Breast epithelium (tissue), 4 donors: ENCODE data around the gene SPIN4. TPM values are rescaled to one million over a fixed set of nuclear protein-coding genes. Genes with fewer than 3 reads are reported as not detected.

ENCODE experiments used
- DNase-seq, 2 donors: peaks; one replicate each; pipeline ENCODE4 v3.0.0-alpha.2; 2019; ENCODE audit warnings: low spot score in 2 of 2
- H3K27ac ChIP-seq, 2 donors: fragments of 200-600 bp; sonication (generic) in 1 of 2; one replicate each; pipeline ENCODE4 v1.5.1; 2016 to 2019; ENCODE audit warnings: mild to moderate bottlenecking in 1 of 2
- H3K27me3 ChIP-seq, 2 donors: fragments of 200-600 bp; sonication (generic) in 1 of 2; one replicate each; pipeline versions ENCODE4 v1.5.1 to v1.6.0; 2017 to 2019; ENCODE audit warnings: control low read depth in 1 of 2, mild to moderate bottlenecking in 1 of 2
- H3K36me3 ChIP-seq: fragments of 200-600 bp; one replicate; pipeline ENCODE4 v1.5.1; 2019
- H3K4me1 ChIP-seq, 2 donors: fragments of 200-600 bp; sonication (generic); one replicate each; pipeline ENCODE4 v1.5.1; 2016 to 2019; ENCODE audit warnings: control low read depth in 1 of 2
- H3K4me3 ChIP-seq, 3 donors: fragments of 200-600 bp; sonication (generic); 1 replicate in 2 of 3; 2 replicates in 1 of 3; pipeline ENCODE4 v1.5.1; 2016 to 2019; ENCODE audit warnings: mild to moderate bottlenecking in 3 of 3, moderate library complexity in 2 of 3
- H3K9me3 ChIP-seq, 2 donors: fragments of 200-600 bp; sonication (generic) in 1 of 2; one replicate each; pipeline ENCODE4 v1.5.1; 2016 to 2019; ENCODE audit warnings: control low read depth in 1 of 2
- CTCF ChIP-seq, 3 donors: fragments of 450-650 bp; IDR thresholded peaks; one replicate each; pipeline ENCODE4 v1.5.1; 2016 to 2017; ENCODE audit warnings: antibody characterized with exemption in 3 of 3, mild to moderate bottlenecking in 3 of 3, moderate library complexity in 3 of 3
- POLR2A ChIP-seq: fragments of 450-650 bp; IDR thresholded peaks from one replicate; pipeline ENCODE4 v1.6.1; 2016; ENCODE audit warnings: antibody characterized with exemption, mild to moderate bottlenecking, moderate library complexity
- POLR2AphosphoS5 ChIP-seq, 3 donors: sonication (generic); formaldehyde crosslinking; IDR thresholded peaks; one replicate each; pipeline ENCODE4 v1.6.1; 2017; ENCODE audit warnings: antibody characterized with exemption in 3 of 3
- intact Hi-C: fragments of 100-400 bp; cut with DNase I; formaldehyde crosslinking; loops from one replicate; pipeline ENCODE4 v1.15.1; 2023; ENCODE audit warnings: low total_unique reads
- total RNA-seq, 3 donors: library from RNA; depleted of rRNA; stranded (reverse); fragments of >200 nt; gene quantifications; one replicate each; pipeline ENCODE4 v1.1.0, GENCODE V29; 2016

Gene SPIN4
- total RNA-seq, 3 donors from 2014 or later, result 3.0 to 7.5 (median 6.6) TPM

- DNase-seq, result no peak
- no peak for TF ChIP-seq POLR2AphosphoS5 (IDR thresholded peaks at IDR 0.05)
- no peak for TF ChIP-seq POLR2A
- TF ChIP-seq CTCF (IDR thresholded peaks at IDR 0.05), result no peak
- Histone ChIP-seq H3K27ac (no peak overlapping the region), H3K36me3 (no peaks in the 10 kb centered on the region), H3K4me1 (no peaks in the 10 kb centered on the region), H3K4me3 (no peak overlapping the region), H3K27me3 (peaks cover 0 to 5% of the 10 kb centered on the region in 2 donors), H3K9me3 (no peaks in the 10 kb centered on the region)
- intact Hi-C loops, result no loop called here
These were observed 20.5 kb downstream of the SPIN4 start for GRCh38 chrX:63330681-63331080.

- TF ChIP-seq CTCF (IDR thresholded peaks at IDR 0.05), result no peak
- no peak for TF ChIP-seq POLR2A
- TF ChIP-seq POLR2AphosphoS5 (IDR thresholded peaks at IDR 0.05), result no peak
These were observed 23.3 kb downstream of the SPIN4 start for GRCh38 chrX:63327788-63328187.

GRCh38 chrX:63299596-63299995 lies 51.5 kb downstream of the SPIN4 start:
- Histone ChIP-seq H3K9me3 (peaks cover 5 to 10% of the 10 kb centered on the region in 2 donors), H3K4me1 (no peaks in the 10 kb centered on the region), H3K27ac (no peak overlapping the region), H3K4me3 (no peak overlapping the region), H3K27me3 (peaks cover 0 to 3% of the 10 kb centered on the region in 2 donors), H3K36me3 (no peaks in the 10 kb centered on the region)
- TF ChIP-seq POLR2AphosphoS5 (IDR thresholded peaks at IDR 0.05) (no peak), CTCF (IDR thresholded peaks at IDR 0.05) (no peak), POLR2A (no peak)
- DNase-seq, result no peak
- intact Hi-C loops, result no loop called here

More at GRCh38 chrX:63327788-63328187, 23.3 kb downstream of the SPIN4 start:
- no peaks in the 10 kb centered on the region for H3K36me3 ChIP-seq
- DNase-seq, result no peak
- H3K27me3 ChIP-seq, result peaks cover 0 to 14% of the 10 kb centered on the region in 2 donors
- H3K4me1 ChIP-seq, result no peaks in the 10 kb centered on the region
- H3K27ac ChIP-seq, result no peak overlapping the region
- no peak overlapping the region for H3K4me3 ChIP-seq
- no peaks in the 10 kb centered on the region for H3K9me3 ChIP-seq
- intact Hi-C loops, result no loop called here
